GM19395 (cell line): ENCODE data around the gene C1orf226.
"Not testable (repeated sequence)": the region's sequence is repeated elsewhere in the genome, so short reads cannot be mapped to it uniquely, and the experiment has no call there.

Experiments used
- ATAC-seq: cut with Tn5 transposase; IDR thresholded peaks from one replicate; pipeline ENCODE4 v1.9.1; 2021; ENCODE audit warnings: mild to moderate bottlenecking, moderate library complexity; ENCODE audit not compliant: unreplicated experiment

C1orf226 gene

DNA sequence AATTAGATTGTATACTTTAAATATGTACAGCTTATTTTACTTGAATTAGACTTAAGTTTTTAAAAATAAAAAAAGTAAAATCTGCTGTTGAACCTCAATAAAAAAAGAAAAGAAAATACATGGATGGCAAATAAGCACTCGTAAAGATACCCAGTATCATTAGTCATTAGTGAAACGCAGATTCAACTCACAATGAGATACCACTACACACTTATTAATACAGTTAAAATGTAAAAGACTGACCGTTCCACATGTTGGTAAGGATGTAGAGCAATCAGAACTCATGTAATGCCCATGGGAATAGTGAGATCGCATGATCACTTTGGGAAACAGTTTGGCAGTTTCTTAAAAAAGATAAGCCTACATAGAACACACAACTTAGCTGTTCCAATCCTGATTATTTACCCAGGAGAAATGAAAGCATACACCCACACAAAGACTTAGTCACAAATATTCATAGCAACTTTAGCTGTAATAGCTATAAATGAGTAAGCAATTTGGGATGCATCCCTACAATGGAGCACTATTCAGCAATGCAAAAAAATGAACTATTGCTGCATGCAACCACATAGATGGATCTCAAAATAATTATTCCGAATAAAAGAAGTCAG is 23.1 kb downstream of the C1orf226 start:
- no peak for ATAC-seq

DNA sequence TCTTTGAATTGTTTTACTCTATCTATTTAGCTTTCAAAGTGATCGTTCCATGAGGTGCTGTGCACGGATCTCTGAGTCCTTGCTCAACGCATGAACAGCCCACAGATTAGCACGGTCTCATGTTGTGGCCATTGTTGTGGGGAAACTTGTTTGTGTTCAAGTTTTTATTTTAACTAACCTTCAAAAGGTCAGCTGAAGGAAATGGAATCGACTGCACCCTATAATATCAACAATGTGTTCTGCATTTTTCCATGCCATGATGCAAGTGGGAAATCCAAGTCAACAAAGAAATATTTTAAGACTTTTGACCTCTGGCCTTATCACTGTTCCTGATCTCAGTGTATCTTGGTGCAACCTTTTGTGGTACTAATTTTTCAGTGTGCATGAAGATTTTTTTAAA is 24.3 kb downstream of the C1orf226 start:
- ATAC-seq: no peak

DNA sequence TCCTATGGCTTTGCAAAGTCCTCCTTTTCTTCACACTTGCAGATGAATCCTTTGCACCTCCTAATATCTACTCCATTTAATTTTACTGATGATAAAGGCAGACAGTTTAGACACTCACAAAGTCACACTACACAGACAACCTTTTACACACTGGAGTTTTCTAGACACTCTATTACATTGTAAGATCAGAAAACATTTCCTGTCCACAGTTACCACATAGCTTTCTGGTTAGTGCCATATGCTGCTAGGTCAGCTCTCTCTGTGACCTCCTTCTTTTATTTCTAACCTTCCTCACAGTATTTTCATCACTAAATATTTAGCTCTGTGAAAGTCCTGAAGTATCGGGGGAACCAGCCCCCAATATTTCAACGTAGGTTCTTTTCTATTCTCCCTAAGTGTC is 25.3 kb downstream of the C1orf226 start:
- ATAC-seq: no peak

DNA sequence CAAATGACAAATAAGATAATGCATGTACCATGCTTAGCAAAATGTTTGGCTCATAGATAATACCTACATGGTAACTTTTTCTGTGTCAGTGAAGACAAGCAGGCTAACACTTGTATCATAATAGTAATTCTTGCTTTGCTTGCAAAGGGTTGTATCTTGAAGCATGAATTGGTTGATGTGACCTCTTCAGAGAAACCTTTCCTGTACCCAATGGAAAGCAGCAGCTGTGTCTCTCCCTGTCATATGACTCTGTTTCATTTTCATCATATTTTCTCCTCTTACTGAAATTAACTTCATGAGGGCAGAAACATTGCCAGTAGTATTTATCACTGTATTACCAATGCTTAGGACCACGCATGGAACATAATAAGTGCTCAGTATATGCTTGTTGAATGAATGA is 26.0 kb downstream of the C1orf226 start:
- ATAC-seq: no peak

DNA sequence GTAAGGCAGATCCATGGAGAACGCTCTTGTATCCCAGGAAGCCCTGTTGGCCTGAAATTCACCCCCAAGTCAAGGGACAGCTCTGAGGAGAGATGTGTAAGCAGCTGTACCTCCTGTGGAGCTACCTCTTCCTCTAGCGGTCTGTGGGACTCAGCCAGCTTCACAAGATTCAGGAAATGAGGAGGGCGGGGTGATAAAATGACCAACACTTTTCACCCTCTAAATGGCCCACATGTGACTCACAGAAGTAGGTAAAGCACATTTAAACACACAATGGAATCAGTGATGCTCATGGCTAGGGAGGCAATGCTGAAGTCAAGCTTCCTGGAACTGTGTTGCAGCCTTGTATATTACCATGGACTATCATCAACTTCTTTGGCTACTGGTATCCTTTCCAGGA is 30.5 kb downstream of the C1orf226 start, which contains the start of gene SH2D1B:
TSS of gene SH2D1B (minus strand) at position 135 of the 400 bp plus-strand sequence. CDS start at position 15, 120 bp downstream.
- no peak for ATAC-seq

DNA sequence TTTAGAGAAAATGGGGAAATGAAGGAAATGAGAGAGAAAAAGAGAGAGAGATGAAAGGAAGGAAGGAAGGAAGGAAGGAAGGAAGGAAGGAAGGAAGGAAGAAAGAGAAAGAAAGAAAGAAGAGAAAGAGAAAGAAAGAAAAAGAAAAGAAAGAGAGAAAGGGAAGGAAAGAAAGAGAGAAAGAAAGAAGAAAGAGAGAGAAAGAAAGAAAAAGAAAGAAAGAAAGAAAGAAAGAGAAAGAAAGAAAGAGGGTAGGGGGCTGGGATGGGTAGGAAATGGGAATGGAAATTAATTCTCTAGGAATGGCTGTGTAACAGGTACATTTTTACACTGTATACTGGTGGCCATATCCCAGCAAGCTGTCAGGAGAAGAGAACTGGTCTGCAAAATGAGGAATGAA is 34.7 kb downstream of the C1orf226 start:
- ATAC-seq: no peak

DNA sequence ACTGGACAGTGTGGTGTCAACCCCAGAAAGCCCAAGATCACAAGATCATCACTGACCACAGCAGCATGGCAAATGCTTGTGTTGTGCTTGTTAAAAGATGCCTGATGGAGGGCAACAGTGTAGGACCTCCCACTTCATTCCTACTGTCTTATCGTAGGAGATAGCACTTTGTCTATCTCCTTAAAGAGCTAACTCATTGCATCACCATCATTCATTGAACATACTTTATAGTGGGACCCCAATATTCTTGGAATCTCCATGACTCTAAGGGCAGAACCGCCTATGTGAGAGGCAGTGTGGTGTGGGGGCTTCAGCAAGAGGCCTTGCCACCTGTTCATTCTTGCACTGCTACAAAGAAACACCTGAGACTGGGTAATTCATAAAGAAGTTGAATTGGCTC is 35.4 kb downstream of the C1orf226 start:
- ATAC-seq: no peak

DNA sequence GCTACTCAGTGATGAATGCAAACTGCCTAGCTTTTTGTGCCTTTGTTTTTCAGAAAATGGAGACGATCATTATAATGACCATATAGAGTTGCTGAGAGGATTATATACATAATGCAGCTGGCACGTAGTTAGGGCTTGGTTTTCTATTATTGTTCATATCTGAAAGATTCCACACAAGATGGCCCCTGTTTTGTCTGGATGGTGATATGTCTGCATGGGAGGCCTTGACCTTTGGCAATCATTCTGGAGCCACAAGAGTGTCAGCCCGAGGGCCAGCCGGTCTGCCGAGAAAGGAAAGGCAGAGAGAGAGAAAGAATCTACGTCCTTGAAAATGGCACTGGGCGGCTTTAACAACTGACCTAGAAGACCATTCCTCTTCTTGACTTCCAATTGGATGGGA is 36.1 kb downstream of the C1orf226 start:
- no peak for ATAC-seq

DNA sequence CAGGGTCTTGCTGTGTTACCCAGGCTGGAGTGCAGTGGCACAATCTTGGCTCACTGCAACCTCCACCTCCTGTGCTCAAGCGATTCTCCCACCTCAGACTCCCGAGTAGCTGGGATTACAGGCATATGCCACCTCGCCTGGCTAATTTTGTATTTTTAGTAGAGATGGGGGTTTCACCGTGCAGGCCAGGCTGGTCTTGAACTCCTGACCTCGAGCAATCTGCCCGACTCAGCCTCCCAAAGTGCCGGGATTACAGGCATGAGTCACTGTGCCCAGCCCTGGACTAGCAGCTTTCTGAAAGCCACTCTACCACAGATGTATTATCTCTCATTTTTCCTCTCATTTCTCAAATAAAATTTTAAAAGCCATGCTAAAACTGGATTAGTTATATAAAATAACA is 37.1 kb downstream of the C1orf226 start:
- ATAC-seq: not testable (repeated sequence)

DNA sequence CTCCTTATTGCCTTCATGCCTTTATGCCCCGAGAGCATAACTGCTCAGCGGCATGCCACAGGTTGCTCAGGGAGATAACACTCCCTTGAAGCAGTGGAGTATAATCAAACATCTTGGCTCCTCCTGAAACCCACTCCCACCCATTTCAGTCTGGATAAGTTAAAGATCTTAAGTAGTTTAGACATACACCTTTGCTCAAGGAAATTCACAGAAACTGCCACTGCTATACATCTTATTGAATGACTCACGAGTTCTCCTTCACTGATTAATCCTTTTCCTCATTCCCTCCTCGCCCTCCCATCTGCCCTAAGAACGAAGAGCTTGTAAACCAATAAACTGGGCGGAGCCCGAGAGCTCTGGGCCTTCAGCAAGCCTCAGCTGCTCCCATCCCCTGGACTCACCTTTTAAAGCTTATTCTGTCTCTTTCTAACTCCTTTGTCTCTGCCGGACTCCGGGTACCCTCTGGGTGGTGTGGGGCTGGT is 38.0 kb downstream of the C1orf226 start:
- not testable (repeated sequence) for ATAC-seq

DNA sequence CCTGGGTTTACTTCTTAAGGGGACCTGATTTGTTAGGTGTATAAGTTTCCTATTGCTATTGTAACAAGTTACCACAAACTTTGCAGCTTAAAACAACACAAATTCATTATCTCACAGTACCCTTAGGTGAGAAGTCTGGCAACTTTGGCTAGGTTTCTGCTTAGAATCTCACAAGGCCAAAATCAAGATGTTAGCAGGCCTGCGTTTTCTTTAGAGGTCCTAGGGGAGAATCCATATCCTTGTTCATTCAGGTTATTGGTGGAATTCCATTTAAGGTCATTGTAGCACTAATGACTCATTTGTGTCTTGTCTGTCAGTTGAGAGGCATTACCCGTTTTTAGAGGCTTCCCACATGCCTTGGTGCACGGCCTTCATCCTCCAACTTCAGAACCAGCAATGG is 38.6 kb downstream of the C1orf226 start:
- ATAC-seq: no peak

DNA sequence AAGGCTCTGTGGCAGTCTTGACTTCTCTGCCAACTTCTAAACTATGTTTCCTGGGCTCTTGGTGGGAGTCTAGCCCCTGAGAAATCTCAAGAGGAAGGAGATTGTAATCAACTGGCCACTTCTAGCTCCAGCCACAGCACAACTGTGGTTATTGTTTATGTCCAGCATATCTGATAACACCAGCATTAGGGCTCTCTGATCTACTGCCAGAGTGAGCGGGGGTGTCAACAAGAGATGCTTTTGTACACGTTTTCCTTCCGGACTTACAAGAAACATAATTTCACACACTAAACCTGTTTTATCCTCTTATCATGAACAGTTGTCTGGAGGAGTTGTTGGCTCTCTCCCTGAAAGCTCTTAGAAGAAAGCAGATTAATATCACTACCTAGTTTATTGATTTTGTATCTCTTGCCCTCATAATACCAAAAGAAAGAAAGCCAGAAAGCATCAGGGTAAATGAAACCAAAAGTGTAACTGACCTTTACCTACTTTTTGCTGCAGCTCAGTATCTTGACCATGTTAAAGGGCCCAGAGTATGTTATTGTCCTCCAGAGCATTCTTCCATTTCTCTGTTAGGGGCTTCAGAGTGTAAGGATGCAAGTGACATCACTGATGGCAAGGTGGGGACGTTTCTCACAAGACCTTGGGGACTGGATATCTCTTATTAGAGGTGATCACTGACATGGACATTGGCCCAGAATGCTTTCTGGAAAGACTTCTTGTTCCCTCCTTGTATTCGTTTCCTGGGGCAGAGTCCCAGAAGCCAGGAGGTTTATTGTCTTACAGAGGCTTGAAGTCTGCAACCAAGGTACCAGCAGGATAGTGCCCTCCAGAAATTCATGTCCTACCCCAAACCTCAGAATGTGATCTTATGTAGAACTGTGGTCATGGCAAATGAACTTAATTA is 40.0 kb downstream of the C1orf226 start:
- no peak for ATAC-seq

DNA sequence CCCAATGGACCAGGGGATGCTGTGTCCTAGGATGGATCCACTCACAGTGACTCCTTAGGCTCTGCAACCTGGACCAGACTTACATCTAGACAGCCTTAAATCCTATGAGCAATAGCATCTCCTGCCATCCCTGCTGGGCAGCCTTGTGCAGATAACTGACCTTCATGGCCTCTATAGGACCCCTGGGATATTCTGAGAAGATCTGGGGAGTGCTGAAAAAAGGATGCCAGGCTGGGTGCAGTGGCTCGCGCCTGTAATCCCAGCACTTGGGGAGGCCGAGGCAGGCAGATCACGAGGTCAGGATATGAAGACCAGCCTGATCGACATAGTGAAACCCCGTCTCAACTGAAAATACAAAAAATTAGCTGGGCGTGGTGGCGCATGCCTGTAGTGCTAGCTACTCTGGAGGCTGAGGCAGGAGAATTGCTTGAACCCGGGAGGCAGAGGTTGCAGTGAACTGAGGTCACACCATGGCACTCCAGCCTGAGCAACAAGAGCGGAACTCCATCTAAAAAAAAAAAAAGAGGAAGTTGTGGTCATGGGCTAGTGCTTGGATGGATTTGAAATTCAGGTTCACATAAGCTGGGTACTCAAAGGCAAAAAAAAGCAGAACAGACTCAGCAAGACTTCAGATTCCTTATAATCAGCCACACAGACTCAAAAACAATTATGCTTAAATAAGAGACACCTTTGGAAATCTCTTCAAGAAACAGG is 41.3 kb downstream of the C1orf226 start:
- ATAC-seq: no peak

DNA sequence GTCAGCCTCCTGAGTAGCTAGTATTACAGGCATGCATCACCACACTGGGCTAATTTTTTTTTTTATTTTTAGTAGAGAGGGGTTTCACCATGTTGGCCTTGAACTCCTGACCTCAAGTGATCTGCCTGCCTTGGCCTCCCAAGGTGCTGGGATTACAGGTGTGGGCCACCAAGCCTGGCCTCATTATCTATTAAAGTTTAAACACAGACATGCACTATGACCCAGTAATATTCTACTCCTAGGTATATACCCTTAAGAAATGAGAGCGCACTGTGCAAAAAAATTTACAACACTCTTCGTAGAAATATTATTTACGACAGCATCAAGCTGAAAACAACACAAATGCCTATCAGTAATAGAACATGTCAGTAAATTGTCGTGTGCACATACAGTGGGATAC is 49.1 kb downstream of the C1orf226 start:
- ATAC-seq: no peak

DNA sequence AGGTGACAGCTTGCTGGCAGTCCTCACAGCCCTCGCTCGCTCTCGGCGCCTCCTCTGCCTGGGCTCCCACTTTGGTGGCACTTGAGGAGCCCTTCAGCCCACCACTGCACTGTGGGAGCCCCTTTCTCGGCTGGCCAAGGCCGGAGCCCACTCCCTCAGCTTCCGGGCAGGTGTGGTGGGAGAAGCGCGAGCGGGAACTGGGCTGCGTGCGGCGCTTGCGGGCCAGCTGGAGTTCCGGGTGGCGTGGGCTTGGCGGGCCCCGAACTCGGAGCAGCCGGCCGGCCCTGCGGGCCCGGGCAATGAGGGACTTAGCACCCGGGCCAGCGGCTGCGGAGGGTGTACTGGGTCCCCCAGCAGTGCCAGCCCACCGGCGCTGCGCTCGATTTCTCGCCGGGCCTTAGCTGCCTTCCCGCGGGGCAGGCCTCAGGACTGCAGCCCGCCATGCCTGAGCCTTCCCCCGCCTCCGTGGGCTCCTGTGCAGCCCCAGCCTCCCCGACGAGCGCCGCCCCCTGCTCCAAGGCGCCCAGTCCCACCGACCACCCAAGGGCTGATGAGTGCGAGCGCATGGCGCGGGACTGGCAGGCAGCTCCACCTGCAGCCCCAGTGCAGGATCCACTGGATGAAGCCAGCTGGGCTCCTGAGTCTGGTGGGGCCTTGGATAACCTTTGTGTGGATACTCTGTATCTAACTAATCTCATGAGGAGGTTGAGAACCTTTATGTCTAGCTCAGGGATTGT is 51.6 kb downstream of the C1orf226 start:
- not testable (repeated sequence) for ATAC-seq
